ENCODE data around the gene C16orf92.

DNA sequence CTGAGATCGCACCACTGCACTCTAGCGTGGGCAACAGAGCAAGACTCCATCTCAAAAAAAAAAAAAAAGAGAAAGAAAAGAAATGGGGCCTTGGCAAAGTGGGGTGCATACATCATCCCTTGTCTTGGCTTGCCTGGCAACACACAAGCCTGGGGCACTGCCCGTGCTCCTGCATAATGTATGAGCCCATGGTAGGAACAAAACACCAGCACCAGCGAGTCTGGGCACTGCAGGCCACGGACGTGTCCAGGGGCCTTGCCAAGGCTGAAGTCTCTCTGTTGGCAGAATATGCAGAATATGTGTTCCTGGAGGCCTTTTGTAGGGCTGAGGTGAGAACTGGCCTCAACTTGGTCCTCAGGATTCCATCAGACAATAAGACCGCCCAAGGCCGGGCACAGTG, 26.9 kb downstream of the C16orf92 start:
- no peak for TF ChIP-seq GATA2 (IDR thresholded peaks at IDR 0.05; ENCODE audit: low read depth, low read length)
- no peak for TF ChIP-seq GATA3 (IDR thresholded peaks at IDR 0.05; ENCODE audit: low read depth, low read length)

Data from SH-SY5Y (cell line).